NCI-H510A (cell line): Measurements from ENCODE around the gene PNLIPRP3.

Experiments
- DNase-seq: peaks from one replicate; lab custom pipeline; 2025; lab: John Stamatoyannopoulos, UW

Gene PNLIPRP3

GRCh38 chr10:116511365-116511764, 83.7 kb downstream of the PNLIPRP3 start:
- DNase-seq: no peak

DNA sequence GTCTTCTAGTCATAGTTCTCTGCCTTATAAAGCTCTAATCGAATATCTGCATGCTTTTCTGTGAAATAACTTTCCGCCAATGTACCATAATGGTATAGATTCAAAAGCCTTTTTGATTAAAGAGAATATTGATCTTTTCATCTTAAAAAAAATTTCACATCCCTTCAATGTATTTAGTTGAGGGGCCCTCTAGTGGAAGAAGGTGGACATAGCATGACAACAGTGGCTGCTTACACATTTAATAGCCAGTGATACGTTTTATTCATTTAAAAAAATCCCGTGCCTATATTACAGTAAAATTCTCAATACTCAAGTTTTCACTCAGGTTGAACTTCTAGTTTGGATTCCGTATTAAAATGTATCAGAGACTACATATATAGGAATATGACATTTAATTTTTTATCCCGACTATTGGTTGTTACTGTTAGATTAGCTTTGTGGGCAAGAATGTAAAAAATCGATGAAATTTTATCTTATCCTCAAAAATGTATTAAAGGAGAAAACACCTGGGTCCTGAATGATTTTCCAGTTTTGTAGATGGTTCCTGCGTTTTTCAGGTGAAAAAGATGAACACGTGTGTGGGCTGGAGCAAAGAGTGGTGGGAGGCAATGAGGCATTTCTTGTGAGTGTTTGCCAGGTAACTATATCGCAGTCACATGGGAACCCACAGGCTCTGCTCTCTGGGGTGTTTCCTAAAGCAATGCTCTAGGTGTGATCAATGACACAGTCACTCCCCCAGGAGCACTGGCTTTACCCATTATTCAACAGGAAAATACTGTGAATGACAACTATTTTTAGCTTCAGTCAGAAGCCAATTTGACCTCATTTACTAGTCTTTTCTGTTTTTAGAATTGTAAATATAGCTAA, 94.0 kb downstream of the PNLIPRP3 start:
- DNase-seq: no peak

- DNase-seq: no peak
Observed at GRCh38 chr10:116522803-116523381, 95.2 kb downstream of the PNLIPRP3 start.

GRCh38 chr10:116524736-116525135, 97.1 kb downstream of the PNLIPRP3 start:
- no peak for DNase-seq

- DNase-seq: no peak
Observed at GRCh38 chr10:116526219-116526618, 98.6 kb downstream of the PNLIPRP3 start.
